ENCODE measurements around the gene ZFHX3. TPM values are rescaled to one million over a fixed set of nuclear protein-coding genes. Genes with fewer than 3 reads are reported as not detected.

The ZFHX3 gene
- total RNA-seq, 2 donors from 2014 or later, result 0.79 to 2.2 TPM

DNA sequence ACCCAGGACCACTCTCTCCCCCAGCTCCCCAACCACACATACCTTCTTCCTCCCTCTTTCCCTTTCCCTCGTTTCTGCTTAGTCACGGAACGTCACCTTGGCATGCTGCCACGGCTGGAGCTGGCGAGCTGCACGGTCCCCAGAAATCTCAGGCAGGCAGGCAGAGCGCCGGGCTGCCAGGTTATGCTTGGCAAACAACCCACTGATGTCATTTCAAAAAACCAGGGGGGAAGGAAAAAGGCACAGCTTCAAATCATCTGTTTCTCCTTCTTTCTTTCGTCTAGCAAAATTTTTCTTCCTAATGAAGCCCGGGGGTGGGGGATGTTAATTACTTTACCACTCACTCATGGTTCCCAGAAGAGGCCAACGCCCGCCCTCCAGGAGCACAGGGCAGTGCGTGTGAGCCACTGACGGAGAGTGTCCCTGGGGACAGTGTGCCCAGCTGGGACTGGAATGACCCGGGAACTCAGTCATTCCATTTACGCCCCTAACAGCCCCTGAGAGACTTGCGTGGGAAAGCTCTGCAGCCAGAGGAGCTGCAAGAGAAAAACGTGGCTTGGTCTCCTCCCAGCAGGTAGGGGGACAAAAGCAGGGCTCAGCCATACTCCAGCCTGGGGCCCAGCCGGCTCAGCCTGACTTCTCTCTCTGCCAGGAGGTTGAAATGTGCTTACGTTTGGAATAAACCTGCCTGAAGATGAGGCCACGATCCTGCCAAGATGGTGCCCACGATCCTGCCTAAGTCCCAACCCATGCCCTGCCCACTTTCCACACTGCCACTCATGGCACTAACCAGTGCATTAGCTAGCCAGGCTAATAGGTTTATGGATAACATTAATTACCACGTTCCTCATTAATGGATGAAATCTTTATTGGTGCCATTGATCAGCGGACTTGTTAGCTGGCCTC lies 198.9 kb downstream of the ZFHX3 start:
- H3K27me3 Mint-ChIP-seq (ENCODE audit: insufficient read depth), result peaks cover 14% of the 10 kb centered on the region
- no peak overlapping the region for H3K27ac Mint-ChIP-seq
- no peaks in the 10 kb centered on the region for H3K27me3 ChIP-seq (ENCODE audit: control insufficient read depth, insufficient read depth, low read length, poor library complexity, severe bottlenecking)
- no peaks in the 10 kb centered on the region for H3K4me1 ChIP-seq (ENCODE audit: control insufficient read depth, insufficient read depth, low read length)
- H3K4me3 ChIP-seq (ENCODE audit: low read length), result no peak overlapping the region
- no peaks in the 10 kb centered on the region for H3K9me3 Mint-ChIP-seq
- TF ChIP-seq, protein P1, sequence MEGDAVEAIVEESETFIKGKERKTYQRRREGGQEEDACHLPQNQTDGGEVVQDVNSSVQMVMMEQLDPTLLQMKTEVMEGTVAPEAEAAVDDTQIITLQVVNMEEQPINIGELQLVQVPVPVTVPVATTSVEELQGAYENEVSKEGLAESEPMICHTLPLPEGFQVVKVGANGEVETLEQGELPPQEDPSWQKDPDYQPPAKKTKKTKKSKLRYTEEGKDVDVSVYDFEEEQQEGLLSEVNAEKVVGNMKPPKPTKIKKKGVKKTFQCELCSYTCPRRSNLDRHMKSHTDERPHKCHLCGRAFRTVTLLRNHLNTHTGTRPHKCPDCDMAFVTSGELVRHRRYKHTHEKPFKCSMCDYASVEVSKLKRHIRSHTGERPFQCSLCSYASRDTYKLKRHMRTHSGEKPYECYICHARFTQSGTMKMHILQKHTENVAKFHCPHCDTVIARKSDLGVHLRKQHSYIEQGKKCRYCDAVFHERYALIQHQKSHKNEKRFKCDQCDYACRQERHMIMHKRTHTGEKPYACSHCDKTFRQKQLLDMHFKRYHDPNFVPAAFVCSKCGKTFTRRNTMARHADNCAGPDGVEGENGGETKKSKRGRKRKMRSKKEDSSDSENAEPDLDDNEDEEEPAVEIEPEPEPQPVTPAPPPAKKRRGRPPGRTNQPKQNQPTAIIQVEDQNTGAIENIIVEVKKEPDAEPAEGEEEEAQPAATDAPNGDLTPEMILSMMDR (conservative IDR thresholded peaks at IDR 0.05), result no peak
- peaks cover 5% of the 10 kb centered on the region for H3K4me1 Mint-ChIP-seq
- no peaks in the 10 kb centered on the region for H3K36me3 Mint-ChIP-seq (ENCODE audit: low read depth)
- H3K4me3 Mint-ChIP-seq, result no peak overlapping the region
- no peak overlapping the region for H3K27ac ChIP-seq (ENCODE audit: low read depth, low read length)
- no peaks in the 10 kb centered on the region for H3K9me3 ChIP-seq (ENCODE audit: control insufficient read depth, low read length)
- WGBS, 2 experiments (ENCODE audit: insufficient coverage in 1 of 2, insufficient read length in 1 of 2), result 86 to 87% methylated on average over 15 to 24 of the region's 24 CpGs
- no peaks in the 10 kb centered on the region for H3K36me3 ChIP-seq (ENCODE audit: control insufficient read depth, insufficient read depth, low read length)
- peak; percentile 59 for DNase-seq
- no peak overlapping the region for H3K9ac ChIP-seq (ENCODE audit: extremely low read depth, low read length, poor library complexity, severe bottlenecking)

DNA sequence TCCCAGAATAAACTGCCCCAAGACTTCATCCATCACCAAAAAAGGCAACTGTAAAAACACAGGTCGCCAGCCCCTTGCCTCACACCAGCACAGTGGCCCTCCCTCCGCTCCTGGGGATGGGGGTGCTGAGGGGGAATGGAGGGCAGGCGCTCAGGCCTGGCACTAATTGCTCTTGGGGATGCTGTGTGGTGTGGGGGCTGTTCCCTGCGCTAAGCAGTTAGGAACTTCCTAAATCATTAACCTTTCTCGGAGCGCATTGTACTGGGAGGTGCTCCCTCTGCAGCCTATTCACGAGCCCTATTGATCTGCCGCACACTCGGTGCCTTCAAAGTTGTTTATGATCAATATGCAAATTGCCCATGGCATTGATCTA lies 199.9 kb downstream of the ZFHX3 start:
- Histone ChIP-seq H3K4me3 (ENCODE audit: low read length) (no peak overlapping the region), H3K36me3 (ENCODE audit: control insufficient read depth, insufficient read depth, low read length) (no peaks in the 10 kb centered on the region), H3K4me1 (ENCODE audit: control insufficient read depth, insufficient read depth, low read length) (no peaks in the 10 kb centered on the region), H3K27ac (ENCODE audit: low read depth, low read length) (no peak overlapping the region), H3K9me3 (ENCODE audit: control insufficient read depth, low read length) (no peaks in the 10 kb centered on the region), H3K9ac (ENCODE audit: extremely low read depth, low read length, poor library complexity, severe bottlenecking) (no peak overlapping the region), H3K27me3 (ENCODE audit: control insufficient read depth, insufficient read depth, low read length, poor library complexity, severe bottlenecking) (no peaks in the 10 kb centered on the region)
- H3K27ac Mint-ChIP-seq, result no peak overlapping the region
- H3K36me3 Mint-ChIP-seq (ENCODE audit: low read depth), result no peaks in the 10 kb centered on the region
- peaks cover 5% of the 10 kb centered on the region for H3K4me1 Mint-ChIP-seq
- WGBS, 2 experiments (ENCODE audit: insufficient coverage in 1 of 2, insufficient read length in 1 of 2), result 88 to 92% methylated on average over 6 to 9 of the region's 9 CpGs
- DNase-seq, result peak; percentile 35
- TF ChIP-seq, protein P1 (conservative IDR thresholded peaks at IDR 0.05), result no peak
- no peaks in the 10 kb centered on the region for H3K9me3 Mint-ChIP-seq
- no peak overlapping the region for H3K4me3 Mint-ChIP-seq
- peaks cover 11% of the 10 kb centered on the region for H3K27me3 Mint-ChIP-seq (ENCODE audit: insufficient read depth)

DNA sequence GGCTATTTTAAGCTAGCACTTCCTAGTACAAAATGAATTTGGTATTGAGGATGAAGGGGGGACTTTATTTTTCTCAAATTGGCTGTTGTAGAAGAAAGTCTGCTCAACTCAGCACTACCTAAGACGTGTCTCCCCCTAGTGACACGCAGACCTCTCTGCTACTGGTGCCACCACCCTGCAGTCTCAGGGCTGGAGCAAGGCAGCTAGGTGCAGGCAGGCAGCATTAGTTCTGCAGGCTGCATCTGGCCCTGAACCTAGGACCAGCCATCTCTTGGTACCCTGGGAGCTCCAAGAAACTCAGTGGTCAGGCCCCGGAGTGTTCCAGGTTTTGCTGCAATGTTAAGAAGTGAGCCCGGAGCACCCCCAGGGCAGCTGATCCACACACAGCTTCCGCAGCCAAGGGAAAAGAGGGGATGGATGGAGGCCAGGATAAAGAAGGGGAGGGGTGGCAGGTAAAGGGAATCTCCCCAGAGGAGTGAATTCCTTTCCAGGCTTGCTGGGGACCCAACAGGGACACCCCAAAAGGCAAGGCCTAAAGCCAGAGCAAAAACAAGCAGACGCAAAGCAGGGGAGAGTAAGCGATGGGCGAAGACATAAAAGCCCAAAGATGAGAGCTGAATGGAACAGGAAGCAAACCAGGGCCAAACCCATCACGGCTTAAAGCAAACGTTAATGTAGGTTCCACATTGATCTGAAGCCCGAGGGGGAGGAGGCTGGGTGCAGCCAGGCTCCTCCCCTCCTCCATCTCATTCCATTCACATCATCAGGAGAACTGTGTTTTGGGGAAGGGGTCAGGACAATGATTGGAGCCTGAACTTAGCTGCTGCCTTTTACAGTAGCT lies 200.5 kb downstream of the ZFHX3 start:
- H3K27ac ChIP-seq (ENCODE audit: low read depth, low read length), result no peak overlapping the region
- H3K27me3 ChIP-seq (ENCODE audit: control insufficient read depth, insufficient read depth, low read length, poor library complexity, severe bottlenecking), result no peaks in the 10 kb centered on the region
- no peaks in the 10 kb centered on the region for H3K4me1 ChIP-seq (ENCODE audit: control insufficient read depth, insufficient read depth, low read length)
- Mint-ChIP-seq H3K27me3 (ENCODE audit: insufficient read depth) (peaks cover 7% of the 10 kb centered on the region), H3K27ac (no peak overlapping the region), H3K9me3 (no peaks in the 10 kb centered on the region), H3K36me3 (ENCODE audit: low read depth) (no peaks in the 10 kb centered on the region), H3K4me3 (no peak overlapping the region), H3K4me1 (peaks cover 6% of the 10 kb centered on the region)
- no peak overlapping the region for H3K9ac ChIP-seq (ENCODE audit: extremely low read depth, low read length, poor library complexity, severe bottlenecking)
- H3K4me3 ChIP-seq (ENCODE audit: low read length), result no peak overlapping the region
- WGBS, 2 experiments (ENCODE audit: insufficient coverage in 1 of 2, insufficient read length in 1 of 2), result 70 to 100% methylated on average over 5 to 11 of the region's 11 CpGs
- no peaks in the 10 kb centered on the region for H3K36me3 ChIP-seq (ENCODE audit: control insufficient read depth, insufficient read depth, low read length)
- TF ChIP-seq, protein P1 (conservative IDR thresholded peaks at IDR 0.05), result peak; percentile 82
- peak; percentile 79 for DNase-seq
- no peaks in the 10 kb centered on the region for H3K9me3 ChIP-seq (ENCODE audit: control insufficient read depth, low read length)
